ENCODE measurements around the gene KIRREL3.

The KIRREL3 gene

DNA sequence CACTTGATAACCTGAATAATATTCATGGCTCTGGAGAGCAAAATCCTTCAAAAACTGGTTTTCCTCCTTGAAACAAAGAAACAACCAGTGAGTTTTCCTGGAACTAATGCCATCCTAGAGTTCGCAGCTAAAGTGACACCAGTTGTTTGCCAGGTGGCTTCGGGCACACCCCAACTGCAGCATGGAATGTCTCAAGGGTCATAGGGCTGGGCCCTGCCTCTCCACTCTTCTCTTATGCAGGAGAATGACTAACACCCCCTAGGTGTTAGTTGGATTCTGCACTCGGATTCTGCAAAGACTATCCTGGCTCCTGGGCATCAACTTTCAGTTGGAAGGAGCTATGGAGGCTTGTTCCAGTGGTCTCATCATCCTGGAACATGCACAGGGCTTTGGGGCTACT, 98.8 kb downstream of the KIRREL3 start:
- no peak for DNase-seq

GRCh38 chr11:126899961-126900748, 100.4 kb downstream of the KIRREL3 start:
- DNase-seq = no peak

DNA sequence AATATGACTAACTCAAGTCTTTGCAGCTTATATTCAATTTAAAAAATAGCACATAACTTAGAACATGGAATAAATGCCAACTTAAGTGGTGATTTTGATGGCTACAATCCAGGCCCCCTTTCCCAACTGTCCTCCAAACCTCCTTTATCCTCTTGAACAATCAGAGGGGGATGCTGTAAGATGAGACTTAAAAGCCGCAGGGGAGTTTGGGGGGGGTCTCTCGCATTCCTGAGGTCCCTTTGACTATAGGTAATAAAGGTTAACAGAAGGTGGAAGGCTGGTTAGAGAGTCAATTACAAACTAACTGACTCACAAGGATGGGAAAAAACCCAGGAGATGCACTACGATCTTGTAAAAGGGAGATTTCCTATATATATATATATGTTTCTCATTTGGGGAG, 101.8 kb downstream of the KIRREL3 start:
- no peak for DNase-seq

DNA sequence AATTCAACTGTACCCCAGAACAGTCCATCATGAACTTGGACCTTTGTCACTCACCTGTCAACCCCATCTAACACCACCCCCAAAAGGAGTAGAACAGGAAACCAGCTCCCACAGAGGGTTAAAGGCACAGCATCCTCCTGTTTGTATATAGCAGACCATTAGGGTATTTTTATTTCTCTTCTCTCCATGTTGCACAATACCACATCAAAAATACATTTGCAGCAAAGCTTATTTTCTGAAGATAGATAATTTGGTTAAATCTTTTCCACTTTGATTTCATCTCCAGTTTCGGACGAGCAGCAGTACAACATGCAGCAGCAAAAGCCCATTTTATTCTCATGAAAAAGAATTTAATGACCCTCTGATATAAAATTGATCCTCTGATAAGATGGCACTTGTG, 103.1 kb downstream of the KIRREL3 start:
- DNase-seq = no peak

DNA sequence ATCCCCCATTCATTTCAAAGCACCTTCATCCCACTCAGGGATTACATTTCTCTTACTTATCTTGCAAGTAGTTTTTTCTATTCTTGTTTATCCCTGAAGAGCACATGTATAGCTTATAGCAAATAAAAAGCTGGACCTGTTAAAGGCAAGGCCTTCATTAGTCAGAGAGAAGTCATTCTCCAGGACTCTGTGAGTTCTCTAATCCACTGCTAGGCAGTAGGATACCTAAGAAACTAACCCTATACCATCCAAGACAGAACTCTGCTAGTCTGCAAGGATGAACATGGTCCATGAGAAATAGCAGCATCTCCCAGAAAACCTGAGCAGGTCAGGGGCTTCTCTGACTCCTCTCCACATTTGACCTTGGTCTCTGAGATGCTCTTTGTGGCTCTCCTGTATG, 104.5 kb downstream of the KIRREL3 start:
- no peak for DNase-seq

DNA sequence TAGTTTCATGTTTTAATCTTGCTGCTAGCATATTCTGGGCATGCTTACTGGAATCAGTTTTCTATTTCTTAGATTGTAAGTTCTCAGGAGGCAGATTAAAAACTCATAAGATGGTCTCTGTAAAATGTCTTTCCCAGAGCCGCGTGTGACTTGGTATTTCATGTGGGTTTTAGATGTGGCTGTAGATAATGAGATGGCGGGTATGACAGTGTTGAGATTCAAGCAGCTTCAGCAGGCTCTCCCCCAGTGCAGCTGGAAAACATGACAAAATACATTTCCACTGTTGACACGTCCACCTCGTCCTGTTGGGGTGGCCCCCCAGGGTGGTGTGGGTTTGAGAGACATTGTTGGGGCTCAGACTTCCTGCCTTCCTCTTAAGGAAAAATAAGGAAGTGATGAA, 106.8 kb downstream of the KIRREL3 start:
- DNase-seq = no peak

DNA sequence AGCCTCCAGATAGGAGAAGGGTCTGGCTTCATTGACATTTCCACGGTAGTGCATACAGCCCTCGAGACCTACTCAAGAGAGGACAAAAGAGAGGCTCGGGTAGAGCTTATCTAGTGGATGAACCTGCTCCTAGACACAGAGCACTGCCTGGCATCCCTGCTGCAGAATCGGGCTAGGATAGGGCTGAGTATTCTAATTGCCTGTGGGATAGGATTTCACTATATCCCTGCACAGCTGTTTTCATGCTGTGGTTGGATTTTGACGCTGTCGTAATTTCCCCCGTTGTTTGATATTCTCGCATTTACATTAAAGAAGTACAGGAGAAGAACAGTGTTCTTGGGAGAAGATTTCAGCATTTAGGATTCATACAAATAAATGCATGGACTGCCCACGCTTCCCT, 107.8 kb downstream of the KIRREL3 start:
- DNase-seq = no peak

- DNase-seq = no peak
Measured at GRCh38 chr11:126891556-126892217, 108.9 kb downstream of the KIRREL3 start.

- DNase-seq = no peak
Measured at GRCh38 chr11:126890561-126890960, 110.0 kb downstream of the KIRREL3 start.

GRCh38 chr11:126888115-126888712, 112.4 kb downstream of the KIRREL3 start:
- DNase-seq = no peak

GRCh38 chr11:126886636-126887035, 113.9 kb downstream of the KIRREL3 start:
- no peak for DNase-seq

- DNase-seq = no peak
Measured at GRCh38 chr11:126886085-126886484, 114.5 kb downstream of the KIRREL3 start.

- no peak for DNase-seq
Measured at GRCh38 chr11:126884594-126884993, 116.0 kb downstream of the KIRREL3 start.

DNA sequence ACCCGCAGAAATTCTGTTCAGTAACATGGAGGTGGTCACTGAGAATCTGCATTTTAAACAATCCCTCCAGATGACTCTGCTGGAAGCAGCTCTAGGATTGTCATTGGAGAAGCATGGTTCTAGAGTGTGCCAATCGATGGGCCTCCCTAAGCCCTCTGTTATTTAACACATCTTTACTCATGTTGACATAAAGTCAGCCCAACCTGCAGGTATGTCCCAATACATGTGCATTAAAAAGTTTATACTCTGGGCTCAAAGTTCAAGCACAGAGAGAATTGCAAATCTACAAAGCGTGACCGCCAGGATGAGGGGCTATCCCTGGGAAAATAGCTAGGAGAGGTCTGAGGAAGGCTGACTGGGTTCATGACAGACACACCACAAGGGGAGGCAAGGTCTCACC, 116.4 kb downstream of the KIRREL3 start:
- no peak for DNase-seq

GRCh38 chr11:126880872-126881271, 119.7 kb downstream of the KIRREL3 start:
- DNase-seq = no peak

DNA sequence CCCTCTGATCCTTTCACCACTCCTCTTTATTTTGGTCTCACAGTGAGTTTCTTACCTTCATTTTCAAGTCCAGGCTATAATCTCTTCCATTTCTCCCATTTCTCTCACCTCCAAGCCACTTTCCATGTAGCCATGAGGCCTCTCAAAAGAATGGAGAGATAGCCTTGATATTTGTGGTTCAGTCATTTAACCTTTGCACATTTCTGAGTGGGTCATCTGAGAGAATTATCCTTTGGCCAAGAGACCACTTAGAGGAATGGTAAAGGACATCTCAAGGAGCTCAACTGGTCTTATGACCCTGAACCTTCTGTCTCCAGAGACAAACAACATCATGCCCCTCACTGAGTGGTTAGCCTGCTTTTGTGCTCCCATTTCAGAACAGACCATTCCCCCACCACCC, 121.1 kb downstream of the KIRREL3 start:
- DNase-seq = no peak

- DNase-seq = no peak
Measured at GRCh38 chr11:126878913-126879482, 121.6 kb downstream of the KIRREL3 start.

- DNase-seq = no peak
Measured at GRCh38 chr11:126874831-126875230, 125.7 kb downstream of the KIRREL3 start.

DNA sequence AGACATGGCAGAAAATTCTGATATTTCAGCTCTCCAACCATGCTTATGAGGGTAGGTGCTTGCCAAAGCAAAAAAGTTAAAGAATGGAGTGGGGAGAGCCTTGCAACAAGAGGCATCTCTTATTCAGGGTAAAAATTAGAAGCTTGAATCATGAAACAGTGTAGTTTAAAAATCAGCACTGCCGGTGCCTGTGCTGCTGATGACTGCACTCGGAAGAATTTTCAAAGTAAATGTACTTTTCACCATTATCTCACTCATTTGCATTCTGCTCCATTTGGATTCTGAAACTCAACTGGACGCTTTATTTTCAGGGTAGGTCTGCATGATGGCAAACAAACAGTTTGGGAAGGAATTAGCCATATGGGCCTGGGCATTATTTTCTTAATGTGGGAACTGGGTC, 126.3 kb downstream of the KIRREL3 start:
- DNase-seq = no peak

- no peak for DNase-seq
Measured at GRCh38 chr11:126871792-126872191, 128.8 kb downstream of the KIRREL3 start.

DNA sequence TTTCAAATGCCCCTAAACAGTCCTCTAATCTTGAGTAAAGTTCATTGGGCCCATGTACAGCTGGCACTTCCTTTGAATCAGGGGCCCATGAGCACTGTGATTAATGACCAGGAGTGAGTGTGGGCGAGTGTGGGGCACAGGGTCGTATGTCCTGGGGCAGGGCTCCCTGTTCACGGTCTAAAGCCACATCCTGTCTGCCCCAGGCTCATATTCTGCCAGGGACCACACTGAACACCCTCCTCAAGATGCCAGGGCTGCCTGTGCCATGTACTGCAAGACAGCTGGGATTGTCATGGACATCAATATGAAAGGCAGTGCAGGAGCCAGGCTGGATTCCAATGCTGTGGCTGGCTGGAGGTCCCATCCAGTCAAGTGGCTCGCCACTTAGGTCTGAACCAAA, 130.5 kb downstream of the KIRREL3 start:
- DNase-seq = no peak

- no peak for DNase-seq
Measured at GRCh38 chr11:126868741-126869140, 131.8 kb downstream of the KIRREL3 start.

GRCh38 chr11:126864934-126865333, 135.6 kb downstream of the KIRREL3 start:
- no peak for DNase-seq
